ENCODE results near the gene ATG16L2. TPM values are rescaled to one million over a fixed set of nuclear protein-coding genes. Genes with fewer than 3 reads are reported as not detected.
"Not testable (repeated sequence)": the region's sequence is repeated elsewhere in the genome, so short reads cannot be mapped to it uniquely, and the experiment has no call there.

ATG16L2 gene
- polyA plus RNA-seq, 1 donor (not counting 4 experiments of a cell fraction or from before 2014, with no cell fraction given), result 9.9 TPM

DNA sequence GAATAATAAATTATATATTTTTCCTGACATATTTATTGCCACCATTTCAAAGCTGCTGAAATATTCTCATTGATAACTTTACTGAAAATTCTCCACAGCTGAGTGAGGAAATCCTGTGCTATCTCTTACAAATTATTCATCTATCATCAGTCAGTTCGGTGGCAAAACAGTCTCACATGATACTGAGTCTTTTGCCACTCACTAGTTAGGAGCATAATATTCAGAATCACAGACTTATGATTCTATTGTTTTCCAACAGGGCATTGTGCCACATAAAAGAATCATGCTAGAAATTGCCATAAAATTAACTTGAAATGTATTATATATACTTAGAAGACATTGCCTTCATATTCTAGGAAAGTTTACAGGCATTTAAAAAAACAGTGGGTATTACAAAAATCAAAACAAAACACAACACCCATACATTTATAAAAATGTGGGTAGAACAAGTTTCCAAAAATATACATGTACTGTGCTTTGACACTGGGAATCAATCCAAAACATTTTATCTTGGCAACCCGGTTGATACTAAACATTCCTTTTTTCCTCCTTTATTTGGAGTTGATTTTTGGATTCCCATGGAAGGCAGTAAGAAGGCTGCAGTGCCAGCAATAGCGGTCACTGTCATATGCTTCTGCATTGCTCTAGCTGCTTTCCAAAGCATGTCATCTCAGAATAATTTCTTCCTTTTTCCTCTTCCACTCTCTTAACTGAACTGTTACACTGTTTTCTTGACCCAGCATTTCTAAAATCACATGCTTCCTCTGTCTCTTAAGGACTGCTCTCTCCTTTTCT lies 42.5 kb downstream of the ATG16L2 start:
- FAIRE-seq (no peak), DNase-seq (ENCODE audit: low read depth, low spot score) (no peak)
- Histone ChIP-seq H3K4me3 (ENCODE audit: control insufficient read depth in 2 of 3, extremely low read depth in 1 of 3, insufficient read depth in 2 of 3, low read depth in 1 of 3, low read length in 3 of 3) (no peak overlapping the region), H3K27ac (ENCODE audit: control insufficient read depth, insufficient read depth, low read length) (no peak overlapping the region), H3K36me3 (ENCODE audit: control insufficient read depth in 2 of 2, extremely low read depth in 1 of 2, insufficient read depth in 2 of 2, low read length in 2 of 2) (peaks cover 0 to 2% of the 10 kb centered on the region in 2 experiments), H3K9me1 (ENCODE audit: control insufficient read depth, extremely low read depth, insufficient read depth, low read length) (no peaks in the 10 kb centered on the region), H3K27me3 (ENCODE audit: control insufficient read depth, extremely low read depth, insufficient read depth, low read length) (no peaks in the 10 kb centered on the region), H2AFZ (ENCODE audit: control insufficient read depth, low read length) (no peak overlapping the region), H3K9me3 (ENCODE audit: control insufficient read depth, low read depth, low read length) (no peaks in the 10 kb centered on the region), H4K20me1 (ENCODE audit: control insufficient read depth, extremely low read depth, insufficient read depth, low read length) (no peaks in the 10 kb centered on the region), H3K9ac (ENCODE audit: control insufficient read depth, extremely low read depth, insufficient read depth, low read length) (no peak overlapping the region), H3K4me1 (ENCODE audit: control insufficient read depth, extremely low read depth, insufficient read depth, low read length) (no peaks in the 10 kb centered on the region), H3K4me2 (ENCODE audit: control insufficient read depth, extremely low read depth, insufficient read depth, low read depth, low read length) (no peak overlapping the region), H3K79me2 (ENCODE audit: control insufficient read depth, insufficient read depth, low read length) (no peaks in the 10 kb centered on the region)
- dilution Hi-C loops (cut with MboI; ENCODE audit: extremely low pct_ligation_motif_present, low sequenced_read_pairs), result no loop called here
- TF ChIP-seq EZH2 (IDR thresholded peaks at IDR 0.05; ENCODE audit: low read length), result no peak
- TF ChIP-seq, protein P1, sequence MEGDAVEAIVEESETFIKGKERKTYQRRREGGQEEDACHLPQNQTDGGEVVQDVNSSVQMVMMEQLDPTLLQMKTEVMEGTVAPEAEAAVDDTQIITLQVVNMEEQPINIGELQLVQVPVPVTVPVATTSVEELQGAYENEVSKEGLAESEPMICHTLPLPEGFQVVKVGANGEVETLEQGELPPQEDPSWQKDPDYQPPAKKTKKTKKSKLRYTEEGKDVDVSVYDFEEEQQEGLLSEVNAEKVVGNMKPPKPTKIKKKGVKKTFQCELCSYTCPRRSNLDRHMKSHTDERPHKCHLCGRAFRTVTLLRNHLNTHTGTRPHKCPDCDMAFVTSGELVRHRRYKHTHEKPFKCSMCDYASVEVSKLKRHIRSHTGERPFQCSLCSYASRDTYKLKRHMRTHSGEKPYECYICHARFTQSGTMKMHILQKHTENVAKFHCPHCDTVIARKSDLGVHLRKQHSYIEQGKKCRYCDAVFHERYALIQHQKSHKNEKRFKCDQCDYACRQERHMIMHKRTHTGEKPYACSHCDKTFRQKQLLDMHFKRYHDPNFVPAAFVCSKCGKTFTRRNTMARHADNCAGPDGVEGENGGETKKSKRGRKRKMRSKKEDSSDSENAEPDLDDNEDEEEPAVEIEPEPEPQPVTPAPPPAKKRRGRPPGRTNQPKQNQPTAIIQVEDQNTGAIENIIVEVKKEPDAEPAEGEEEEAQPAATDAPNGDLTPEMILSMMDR (optimal IDR thresholded peaks at IDR 0.05 in 1 of 3, IDR thresholded peaks at IDR 0.05 in 1 of 3, conservative IDR thresholded peaks at IDR 0.05 in 1 of 3; ENCODE audit: extremely low read depth in 1 of 3, insufficient read depth in 2 of 3, low read length in 3 of 3), result no peak

DNA sequence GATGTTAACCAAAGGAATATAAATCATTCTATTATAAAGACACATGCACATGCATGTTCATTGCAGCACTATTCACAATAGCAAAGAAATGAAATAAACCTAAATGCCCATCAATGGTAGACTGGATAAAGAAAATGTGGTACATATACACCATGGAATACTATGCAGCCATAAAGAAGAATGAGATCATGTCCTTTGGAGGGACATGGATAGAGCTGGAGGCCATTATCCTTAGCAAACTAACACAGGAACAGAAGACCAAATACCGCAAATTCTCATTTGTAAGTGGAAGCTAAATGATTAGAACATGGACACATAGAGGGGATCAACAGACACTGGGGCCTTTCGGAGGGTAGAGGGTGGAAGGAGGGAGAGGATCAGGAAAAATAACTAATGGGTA lies 44.1 kb downstream of the ATG16L2 start:
- H3K9ac ChIP-seq (ENCODE audit: control insufficient read depth, extremely low read depth, insufficient read depth, low read length); H3K79me2 ChIP-seq (ENCODE audit: control insufficient read depth, insufficient read depth, low read length); H3K4me3 ChIP-seq (ENCODE audit: control insufficient read depth in 2 of 3, extremely low read depth in 1 of 3, insufficient read depth in 2 of 3, low read depth in 1 of 3, low read length in 3 of 3); H3K4me1 ChIP-seq (ENCODE audit: control insufficient read depth, extremely low read depth, insufficient read depth, low read length); H3K27me3 ChIP-seq (ENCODE audit: control insufficient read depth, extremely low read depth, insufficient read depth, low read length); H3K9me3 ChIP-seq (ENCODE audit: control insufficient read depth, low read depth, low read length); H3K4me2 ChIP-seq (ENCODE audit: control insufficient read depth, extremely low read depth, insufficient read depth, low read depth, low read length); FAIRE-seq; H4K20me1 ChIP-seq (ENCODE audit: control insufficient read depth, extremely low read depth, insufficient read depth, low read length); DNase-seq (ENCODE audit: low read depth, low spot score); dilution Hi-C loops (cut with MboI; ENCODE audit: extremely low pct_ligation_motif_present, low sequenced_read_pairs); H3K9me1 ChIP-seq (ENCODE audit: control insufficient read depth, extremely low read depth, insufficient read depth, low read length); H3K36me3 ChIP-seq (ENCODE audit: control insufficient read depth in 2 of 2, extremely low read depth in 1 of 2, insufficient read depth in 2 of 2, low read length in 2 of 2); H3K27ac ChIP-seq (ENCODE audit: control insufficient read depth, insufficient read depth, low read length); H2AFZ ChIP-seq (ENCODE audit: control insufficient read depth, low read length): not testable (repeated sequence)

All from keratinocyte (primary cell).